ENCODE data around the gene KLHL25. TPM values are rescaled to one million over a fixed set of nuclear protein-coding genes. Genes with fewer than 3 reads are reported as not detected.
A peak's percentile ranks its signal among the peaks of the same experiment; 100 is the strongest.

KLHL25 gene
- total RNA-seq, 1 experiment from 2014 or later, result 9.5 TPM

DNA sequence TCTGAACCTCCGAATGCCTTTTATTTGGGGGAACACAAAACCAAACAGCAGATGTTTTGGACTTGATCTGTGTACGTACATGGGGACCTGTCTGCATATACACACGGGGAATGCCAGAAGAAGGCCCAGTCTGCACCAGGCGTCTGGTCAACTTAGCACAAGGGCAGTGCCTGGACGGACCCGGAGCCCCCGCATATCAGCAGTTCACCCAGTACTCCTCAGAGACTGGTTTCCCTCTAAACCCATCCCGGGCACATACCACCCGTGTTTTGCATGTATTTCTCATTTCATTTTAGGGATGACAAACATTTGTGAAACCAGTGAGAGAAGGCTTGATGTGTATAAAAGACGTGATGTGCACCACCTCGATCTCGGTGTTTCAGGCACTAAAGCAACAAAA lies 49.7 kb downstream of the KLHL25 start:
- H3K27me3 ChIP-seq, result no peaks in the 10 kb centered on the region
- no peak for DNase-seq
- peaks cover 37% of the 10 kb centered on the region for H3K36me3 ChIP-seq
- no peaks in the 10 kb centered on the region for H3K9me3 ChIP-seq (replicated peaks)
- H3K27ac ChIP-seq, result no peak overlapping the region
- peaks cover 18% of the 10 kb centered on the region for H3K4me1 ChIP-seq
- no peak overlapping the region for H3K4me3 ChIP-seq

GRCh38 chr15:85744579-85744978 lies 50.1 kb downstream of the KLHL25 start:
- no peak for DNase-seq
- H3K4me3 ChIP-seq, result no peak overlapping the region
- H3K4me1 ChIP-seq, result peaks cover 18% of the 10 kb centered on the region
- H3K27ac ChIP-seq, result no peak overlapping the region
- H3K36me3 ChIP-seq, result peaks cover 41% of the 10 kb centered on the region
- no peaks in the 10 kb centered on the region for H3K9me3 ChIP-seq (replicated peaks)
- H3K27me3 ChIP-seq, result no peaks in the 10 kb centered on the region

- H3K9me3 ChIP-seq (replicated peaks), result no peaks in the 10 kb centered on the region
- no peak overlapping the region; the same call in 1 of the 2 replicates for H3K27ac ChIP-seq
- H3K4me1 ChIP-seq, result peaks cover 18% of the 10 kb centered on the region
- H3K4me3 ChIP-seq, result no peak overlapping the region
- H3K36me3 ChIP-seq, result peaks cover 40% of the 10 kb centered on the region
- DNase-seq, result peak; percentile 32 to 48
- H3K27me3 ChIP-seq, result no peaks in the 10 kb centered on the region
Measured at GRCh38 chr15:85743392-85744055, 51.2 kb downstream of the KLHL25 start.

GRCh38 chr15:85742186-85742821 lies 52.4 kb downstream of the KLHL25 start:
- Histone ChIP-seq H3K4me1 (peaks cover 18% of the 10 kb centered on the region), H3K27ac (no peak overlapping the region), H3K9me3 (replicated peaks) (no peaks in the 10 kb centered on the region), H3K27me3 (no peaks in the 10 kb centered on the region), H3K36me3 (peaks cover 40% of the 10 kb centered on the region), H3K4me3 (no peak overlapping the region)
- DNase-seq, result peak in 1 of 2 experiments; percentile 34

DNA sequence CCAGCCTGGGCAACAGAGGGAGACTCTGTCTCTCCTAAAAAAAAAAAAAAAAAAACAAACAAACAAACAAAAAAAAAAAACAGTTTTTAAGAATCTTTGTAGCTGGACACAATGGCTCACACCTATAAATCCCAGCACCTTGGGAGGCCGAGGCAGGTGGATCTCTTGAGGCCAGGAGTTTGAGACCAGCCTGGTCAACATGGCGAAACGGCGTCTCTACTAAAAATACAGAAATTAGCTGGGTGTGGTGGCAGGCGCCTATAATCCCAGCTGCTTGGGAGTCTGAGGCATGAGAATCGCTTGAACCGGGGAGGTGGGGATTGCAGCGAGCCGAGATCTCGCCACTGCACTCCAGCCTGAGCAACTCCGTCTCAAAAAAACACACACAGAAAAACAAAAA lies 53.1 kb downstream of the KLHL25 start:
- peaks cover 40% of the 10 kb centered on the region for H3K36me3 ChIP-seq
- H3K4me1 ChIP-seq, result peaks cover 18% of the 10 kb centered on the region
- no peaks in the 10 kb centered on the region for H3K9me3 ChIP-seq (replicated peaks)
- H3K27me3 ChIP-seq, result no peaks in the 10 kb centered on the region
- no peak overlapping the region for H3K27ac ChIP-seq
- DNase-seq, result no peak
- no peak overlapping the region for H3K4me3 ChIP-seq

GRCh38 chr15:85741021-85741421 lies 53.7 kb downstream of the KLHL25 start:
- Histone ChIP-seq H3K4me1 (peaks cover 18% of the 10 kb centered on the region), H3K4me3 (no peak overlapping the region), H3K27ac (no peak overlapping the region), H3K27me3 (no peaks in the 10 kb centered on the region), H3K9me3 (replicated peaks) (no peaks in the 10 kb centered on the region), H3K36me3 (peaks cover 46% of the 10 kb centered on the region)
- no peak for DNase-seq

DNA sequence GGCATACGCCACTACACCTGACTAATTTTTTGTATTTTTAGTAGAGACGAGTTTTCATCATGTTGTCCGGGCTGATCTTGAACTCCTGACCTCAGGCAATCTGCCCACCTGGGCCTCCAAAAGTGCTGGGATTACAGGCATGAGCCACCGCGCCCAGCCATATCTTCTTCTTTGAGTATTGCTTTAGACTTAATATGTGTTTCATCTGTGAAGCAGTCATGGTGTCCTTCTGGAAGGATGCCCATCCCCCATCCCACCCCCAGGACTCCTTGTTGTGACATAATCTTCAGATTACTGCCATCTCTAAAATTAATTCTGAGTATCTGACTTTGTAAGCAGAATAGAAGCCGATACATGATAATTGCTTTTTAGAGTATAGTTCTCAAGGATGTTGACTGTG lies 57.7 kb downstream of the KLHL25 start:
- no peak for DNase-seq
- Histone ChIP-seq H3K27ac (no peak overlapping the region), H3K9me3 (replicated peaks) (0 out of 2 replicates have a peak, but pooled peaks cover 4% of the 10 kb centered on the region), H3K4me3 (no peak overlapping the region), H3K4me1 (no peaks in the 10 kb centered on the region), H3K27me3 (no peaks in the 10 kb centered on the region), H3K36me3 (peaks cover 56% of the 10 kb centered on the region)

DNA sequence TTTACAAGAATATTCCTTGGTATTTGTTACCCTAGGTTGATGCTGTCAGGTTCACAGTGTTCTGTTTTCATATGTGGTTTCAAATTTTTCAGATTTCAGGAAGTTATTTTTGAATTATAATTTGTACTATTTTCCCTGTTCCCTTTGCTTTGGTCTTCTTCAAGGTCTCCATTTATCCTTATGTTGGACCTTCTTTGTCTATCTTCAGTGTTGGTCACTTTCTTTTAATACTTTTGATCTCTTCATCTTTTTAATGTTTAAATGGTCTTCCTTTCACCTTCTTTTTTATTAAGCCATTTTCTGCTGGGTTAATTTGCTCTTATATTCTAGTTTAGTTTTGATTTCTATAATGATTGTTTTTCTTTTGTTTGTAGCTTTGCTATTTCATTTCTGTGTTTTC lies 61.3 kb downstream of the KLHL25 start:
- Histone ChIP-seq H3K4me1 (no peaks in the 10 kb centered on the region), H3K27ac (no peak overlapping the region), H3K4me3 (no peak overlapping the region), H3K36me3 (peaks cover 68% of the 10 kb centered on the region), H3K9me3 (replicated peaks) (0 out of 2 replicates have a peak, but pooled peaks cover 4% of the 10 kb centered on the region), H3K27me3 (no peaks in the 10 kb centered on the region)
- DNase-seq, result peak in 1 of 2 experiments; percentile 24

DNA sequence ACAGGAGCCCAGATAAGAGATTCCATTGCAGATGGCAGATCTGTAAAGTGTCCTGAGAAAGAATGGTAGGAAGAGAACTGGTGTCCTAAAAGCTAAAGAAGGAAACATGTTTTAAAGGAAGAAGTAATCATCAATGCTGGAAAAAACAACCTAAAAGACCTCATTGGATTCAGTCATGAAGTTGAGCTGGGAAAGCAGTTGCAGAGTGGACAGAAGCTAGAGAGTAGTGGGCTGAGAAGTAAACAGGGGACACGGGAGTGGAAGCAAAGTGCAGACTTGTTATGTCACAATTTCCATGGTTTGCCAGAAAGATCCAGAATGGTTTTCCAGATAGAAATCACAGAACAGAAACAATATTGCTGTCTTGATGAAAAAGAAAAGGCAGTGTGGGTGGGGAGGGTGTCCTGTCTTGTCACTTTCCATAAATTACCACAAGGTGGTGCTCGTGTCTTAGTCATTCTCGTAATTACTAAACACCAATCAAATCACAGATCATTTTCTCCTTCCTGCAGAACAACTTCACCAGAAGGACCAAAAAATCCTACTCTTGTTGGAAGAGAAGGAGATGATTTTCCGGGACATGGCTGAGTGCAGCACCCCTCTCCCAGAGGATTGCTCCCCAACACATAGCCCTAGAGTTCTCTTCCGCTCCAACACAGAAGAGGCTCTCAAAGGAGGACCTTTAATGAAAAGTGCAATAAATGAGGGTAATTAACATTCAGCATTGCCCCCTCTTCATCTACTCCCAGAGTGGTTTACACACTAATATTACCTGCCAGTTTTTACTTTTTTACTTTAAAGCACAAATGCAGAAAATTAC lies 64.5 kb downstream of the KLHL25 start:
- H3K4me3 ChIP-seq, result no peak overlapping the region
- H3K27me3 ChIP-seq, result no peaks in the 10 kb centered on the region
- no peaks in the 10 kb centered on the region for H3K4me1 ChIP-seq
- 0 out of 2 replicates have a peak, but pooled peaks cover 4% of the 10 kb centered on the region for H3K9me3 ChIP-seq (replicated peaks)
- peak; percentile 43 to 78 for DNase-seq
- peaks cover 73% of the 10 kb centered on the region for H3K36me3 ChIP-seq
- no peak overlapping the region for H3K27ac ChIP-seq

DNA sequence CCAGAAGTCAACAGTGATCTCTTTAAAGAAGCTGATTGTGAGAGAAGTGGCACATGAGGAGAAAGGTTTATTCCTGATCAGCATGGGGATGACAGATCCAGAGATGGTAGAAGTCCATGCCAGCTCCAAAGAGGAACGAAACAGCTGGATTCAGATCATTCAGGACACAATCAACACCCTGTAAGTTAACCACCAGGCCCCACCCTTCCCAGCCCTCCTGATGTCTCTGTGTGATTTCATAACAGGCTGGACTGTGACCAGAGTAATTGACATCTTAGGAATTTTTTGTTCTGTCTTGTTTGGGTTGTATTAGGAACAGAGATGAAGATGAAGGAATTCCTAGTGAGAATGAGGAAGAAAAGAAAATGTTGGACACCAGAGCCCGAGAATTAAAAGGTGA lies 67.7 kb downstream of the KLHL25 start:
- no peak for DNase-seq
- Histone ChIP-seq H3K4me1 (no peaks in the 10 kb centered on the region), H3K27ac (no peak overlapping the region), H3K27me3 (no peaks in the 10 kb centered on the region), H3K4me3 (no peak overlapping the region), H3K36me3 (peaks cover 70% of the 10 kb centered on the region), H3K9me3 (replicated peaks) (no peaks in the 10 kb centered on the region)

- Histone ChIP-seq H3K36me3 (peaks cover 65% of the 10 kb centered on the region), H3K27ac (no peak overlapping the region), H3K4me1 (no peaks in the 10 kb centered on the region), H3K27me3 (no peaks in the 10 kb centered on the region), H3K9me3 (replicated peaks) (no peaks in the 10 kb centered on the region), H3K4me3 (no peak overlapping the region)
- no peak for DNase-seq
Measured at GRCh38 chr15:85726454-85726853, 68.3 kb downstream of the KLHL25 start.

GRCh38 chr15:85725564-85725963 lies 69.2 kb downstream of the KLHL25 start:
- no peak for DNase-seq
- no peaks in the 10 kb centered on the region for H3K27me3 ChIP-seq
- H3K4me3 ChIP-seq, result no peak overlapping the region
- no peak overlapping the region for H3K27ac ChIP-seq
- peaks cover 64% of the 10 kb centered on the region for H3K36me3 ChIP-seq
- H3K4me1 ChIP-seq, result no peaks in the 10 kb centered on the region
- H3K9me3 ChIP-seq (replicated peaks), result no peaks in the 10 kb centered on the region

DNA sequence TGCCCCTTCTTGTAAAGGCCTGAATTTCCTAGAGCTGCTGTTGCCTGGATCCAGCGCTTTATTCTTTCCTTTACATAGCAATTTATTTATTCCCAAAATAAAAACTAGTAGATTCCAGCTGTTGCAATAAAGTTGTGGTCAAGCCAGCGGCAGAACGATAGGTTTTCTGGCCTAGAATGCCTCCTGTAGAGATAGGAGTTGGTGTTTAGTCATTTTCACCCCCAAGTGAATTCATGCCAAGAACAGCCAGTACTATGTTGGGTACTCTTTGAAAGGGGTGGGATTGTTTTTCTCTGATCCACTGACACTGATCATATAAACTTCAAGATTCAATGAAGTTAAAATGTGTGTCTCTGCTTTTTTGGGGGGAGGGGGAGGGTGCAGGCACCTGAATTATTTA lies 69.7 kb downstream of the KLHL25 start:
- Histone ChIP-seq H3K27ac (no peak overlapping the region), H3K4me1 (no peaks in the 10 kb centered on the region), H3K27me3 (no peaks in the 10 kb centered on the region), H3K4me3 (no peak overlapping the region), H3K9me3 (replicated peaks) (no peaks in the 10 kb centered on the region), H3K36me3 (peaks cover 59% of the 10 kb centered on the region)
- no peak for DNase-seq

GRCh38 chr15:85723960-85724945 lies 70.5 kb downstream of the KLHL25 start:
- Histone ChIP-seq H3K27me3 (no peaks in the 10 kb centered on the region), H3K36me3 (peaks cover 59% of the 10 kb centered on the region), H3K4me3 (no peak overlapping the region), H3K9me3 (replicated peaks) (no peaks in the 10 kb centered on the region), H3K27ac (no peak overlapping the region), H3K4me1 (no peaks in the 10 kb centered on the region)
- DNase-seq, result no peak

Measured in SJCRH30 (cell line).